Measurements from ENCODE around the gene GPR22.

GPR22 gene

DNA sequence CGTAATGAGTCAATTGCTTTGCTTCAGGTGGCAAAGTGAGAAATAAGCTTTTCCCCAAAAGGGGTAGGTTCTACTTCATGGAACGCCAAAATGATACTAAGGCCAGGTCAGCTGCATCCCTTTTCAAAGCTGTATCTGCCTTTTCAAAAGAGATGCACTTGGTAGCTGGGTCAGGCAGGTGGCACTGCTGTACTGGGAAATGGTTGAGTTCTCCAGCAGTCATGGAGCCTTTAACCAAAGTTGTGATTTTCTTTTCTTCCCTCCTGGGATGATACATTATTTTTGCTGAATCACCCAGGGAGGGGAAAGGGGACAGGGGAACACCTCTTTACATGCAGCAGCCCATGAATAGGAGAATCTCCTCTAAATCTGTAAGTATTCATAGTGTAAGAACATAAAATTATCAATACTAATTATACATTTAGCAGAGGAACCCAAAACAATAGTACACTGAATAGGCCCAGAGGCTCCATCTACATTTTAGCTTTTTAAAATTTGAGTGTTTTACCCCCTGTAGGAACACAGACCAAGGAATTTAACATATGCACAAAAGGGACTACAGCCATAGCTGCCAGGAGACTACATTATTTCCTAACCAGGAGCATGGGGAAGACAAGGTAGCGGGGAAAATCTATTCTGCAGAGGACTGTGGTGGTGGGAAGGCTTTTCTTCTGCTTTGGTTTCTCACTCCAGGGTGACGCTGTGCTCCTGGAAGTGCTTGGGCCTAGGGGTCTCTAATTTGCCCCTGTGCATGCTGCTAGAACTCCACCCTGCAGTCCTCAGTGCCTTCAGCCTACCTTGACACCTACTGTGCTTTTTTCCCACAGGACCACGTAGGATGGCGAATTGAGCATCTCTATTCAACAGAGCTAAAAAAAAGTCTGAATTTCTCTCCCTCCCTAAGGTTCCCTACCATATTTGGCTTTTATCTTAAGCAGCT is 6.4 kb upstream of the GPR22 start:
- H3K4me1 ChIP-seq (ENCODE audit: insufficient read depth, low read length) = peaks cover 15% of the 10 kb centered on the region
- H3K9me3 ChIP-seq (ENCODE audit: control insufficient read depth, insufficient read depth, low read length) = no peaks in the 10 kb centered on the region
- H3K36me3 ChIP-seq (ENCODE audit: insufficient read depth, low read length) = no peaks in the 10 kb centered on the region
- H3K9ac ChIP-seq (ENCODE audit: low read depth, low read length) = no peak overlapping the region

DNA sequence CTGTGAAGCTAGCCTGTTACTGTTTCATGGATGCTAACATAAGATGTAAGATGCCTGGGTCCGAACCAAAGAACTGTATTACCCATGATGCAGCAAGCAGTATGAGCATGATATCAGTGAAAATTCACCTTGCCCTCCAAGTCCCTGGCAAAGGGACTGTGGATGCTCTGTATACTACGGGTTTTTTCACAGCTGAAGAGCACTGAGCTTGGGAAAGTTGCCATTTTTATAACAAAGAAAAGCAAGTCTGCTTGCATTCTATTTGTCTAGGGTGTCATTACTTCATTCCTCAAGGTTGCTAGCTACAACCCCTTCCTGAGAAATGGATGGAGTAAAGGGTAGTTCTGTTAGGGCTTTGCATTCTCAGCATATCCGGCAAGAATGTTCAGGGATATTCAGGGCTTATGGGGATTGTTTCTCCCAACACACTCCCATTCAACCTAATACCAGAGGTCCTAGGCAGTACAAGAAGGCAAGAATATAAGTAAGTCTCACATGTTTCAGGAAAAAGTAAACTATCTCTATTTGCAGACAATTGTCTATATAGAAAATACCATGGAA is 5.1 kb upstream of the GPR22 start:
- Histone ChIP-seq H3K9me3 (ENCODE audit: control insufficient read depth, insufficient read depth, low read length) (no peaks in the 10 kb centered on the region), H3K4me1 (ENCODE audit: insufficient read depth, low read length) (peaks cover 15% of the 10 kb centered on the region), H3K9ac (ENCODE audit: low read depth, low read length) (no peak overlapping the region), H3K36me3 (ENCODE audit: insufficient read depth, low read length) (no peaks in the 10 kb centered on the region)

DNA sequence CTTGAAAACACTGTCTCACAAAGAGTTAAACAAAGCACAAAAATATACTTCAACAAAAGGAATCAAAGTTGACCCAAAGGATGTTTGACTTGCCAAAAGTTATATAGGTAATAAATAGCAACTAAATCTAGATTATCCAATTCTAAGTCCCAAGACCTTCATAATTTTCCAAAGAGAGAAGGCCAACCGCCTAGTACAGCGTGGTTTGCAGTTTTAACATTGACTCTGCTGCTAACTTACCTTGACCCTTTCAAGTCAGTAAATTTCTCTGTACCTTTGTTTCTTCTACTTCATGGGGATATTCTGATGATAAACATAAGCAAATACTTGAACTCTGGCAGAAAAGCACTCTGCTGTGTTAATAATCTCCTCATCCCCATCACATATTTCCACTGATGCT is 1.9 kb upstream of the GPR22 start:
- Histone ChIP-seq H3K4me1 (ENCODE audit: insufficient read depth, low read length) (peaks cover 15% of the 10 kb centered on the region), H3K9me3 (ENCODE audit: control insufficient read depth, insufficient read depth, low read length) (no peaks in the 10 kb centered on the region), H3K9ac (ENCODE audit: low read depth, low read length) (no peak overlapping the region), H3K36me3 (ENCODE audit: insufficient read depth, low read length) (no peaks in the 10 kb centered on the region)

DNA sequence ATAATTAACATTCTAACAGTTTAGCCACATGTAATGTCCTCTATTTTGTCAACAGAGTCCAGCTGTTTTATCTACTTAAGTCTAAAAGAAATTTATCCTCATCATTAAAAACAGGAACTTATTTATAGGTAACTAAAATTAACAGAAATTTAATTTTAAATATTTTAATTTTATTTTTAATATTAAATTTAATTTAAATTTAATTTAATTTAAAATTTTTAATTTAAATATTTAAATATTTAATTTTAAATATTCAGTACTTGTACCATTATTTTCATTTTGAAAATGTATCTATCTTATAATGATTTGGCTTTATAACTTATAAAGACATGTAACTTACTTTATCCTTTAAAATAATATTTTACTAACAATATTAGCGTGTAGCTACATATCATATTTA is 1.0 kb upstream of the GPR22 start:
- H3K36me3 ChIP-seq (ENCODE audit: insufficient read depth, low read length) = no peaks in the 10 kb centered on the region
- H3K9me3 ChIP-seq (ENCODE audit: control insufficient read depth, insufficient read depth, low read length) = no peaks in the 10 kb centered on the region
- H3K4me1 ChIP-seq (ENCODE audit: insufficient read depth, low read length) = peaks cover 9% of the 10 kb centered on the region
- H3K9ac ChIP-seq (ENCODE audit: low read depth, low read length) = no peak overlapping the region

DNA sequence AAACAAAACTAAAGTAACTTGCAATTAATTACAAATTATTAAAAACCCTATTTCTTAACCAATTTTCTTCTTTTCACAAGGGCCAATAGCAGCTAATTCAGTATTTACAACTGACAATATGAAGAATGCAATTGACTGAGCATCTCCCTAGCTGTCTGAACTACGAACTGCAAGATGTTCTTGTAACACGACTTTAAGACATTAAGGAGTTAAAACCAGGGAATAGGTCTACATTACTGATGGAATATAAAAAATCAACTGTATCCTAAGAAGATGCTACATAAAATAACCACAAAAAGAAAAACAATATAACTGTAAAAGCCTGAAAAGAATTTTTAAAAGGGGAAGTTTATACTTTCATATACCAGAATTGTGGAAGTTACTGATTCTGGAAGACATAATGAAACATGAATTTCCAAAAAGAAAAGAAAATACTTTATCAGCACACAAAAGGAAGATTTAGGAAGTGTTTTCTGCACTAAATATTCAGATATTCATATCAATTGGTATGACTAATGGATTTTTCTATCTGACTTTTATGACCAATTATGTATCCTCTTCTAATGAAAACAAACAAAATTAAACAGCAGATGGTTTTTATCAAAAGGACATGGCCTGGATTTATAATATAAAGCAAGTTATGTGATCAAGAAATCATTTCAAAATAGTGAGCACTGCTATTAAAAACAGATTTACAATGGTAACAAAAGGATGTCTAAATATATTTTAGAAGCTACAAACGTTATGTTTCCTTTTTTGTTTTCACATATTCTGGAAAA is 1.6 kb downstream of the GPR22 start:
- Histone ChIP-seq H3K9ac (ENCODE audit: low read depth, low read length) (no peak overlapping the region), H3K9me3 (ENCODE audit: control insufficient read depth, insufficient read depth, low read length) (no peaks in the 10 kb centered on the region)

DNA sequence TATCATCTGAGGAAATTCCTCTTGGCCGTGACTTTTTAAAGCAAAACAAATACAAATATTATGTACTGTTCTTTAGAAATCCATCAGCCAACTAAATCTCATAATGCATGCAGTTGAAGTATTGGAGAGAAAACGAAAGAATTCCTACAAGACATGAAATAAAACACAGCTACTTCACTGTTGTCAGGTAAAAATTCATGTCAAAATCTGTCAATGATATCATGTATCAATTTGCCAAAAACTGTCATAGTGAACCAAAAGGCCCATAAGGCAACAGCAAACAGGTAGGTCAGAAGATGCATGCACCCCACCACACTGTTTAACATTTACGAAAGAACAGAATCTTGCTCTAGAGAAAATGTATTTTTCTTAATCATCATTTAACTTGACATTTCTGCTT is 2.3 kb downstream of the GPR22 start:
- H3K9ac ChIP-seq (ENCODE audit: low read depth, low read length) = no peak overlapping the region

More for the DNA sequence above, 1.6 kb downstream of the GPR22 start:
- Histone ChIP-seq H3K36me3 (ENCODE audit: insufficient read depth, low read length) (no peaks in the 10 kb centered on the region), H3K4me1 (ENCODE audit: insufficient read depth, low read length) (no peaks in the 10 kb centered on the region; the same call in 1 of the 2 replicates)

DNA sequence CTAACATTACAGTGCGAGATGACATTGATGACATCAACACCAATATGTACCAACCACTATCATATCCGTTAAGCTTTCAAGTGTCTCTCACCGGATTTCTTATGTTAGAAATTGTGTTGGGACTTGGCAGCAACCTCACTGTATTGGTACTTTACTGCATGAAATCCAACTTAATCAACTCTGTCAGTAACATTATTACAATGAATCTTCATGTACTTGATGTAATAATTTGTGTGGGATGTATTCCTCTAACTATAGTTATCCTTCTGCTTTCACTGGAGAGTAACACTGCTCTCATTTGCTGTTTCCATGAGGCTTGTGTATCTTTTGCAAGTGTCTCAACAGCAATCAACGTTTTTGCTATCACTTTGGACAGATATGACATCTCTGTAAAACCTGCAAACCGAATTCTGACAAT is 4.3 kb downstream of the GPR22 start:
- Histone ChIP-seq H3K9ac (ENCODE audit: low read depth, low read length) (no peak overlapping the region), H3K4me1 (ENCODE audit: insufficient read depth, low read length) (no peaks in the 10 kb centered on the region; the same call in 1 of the 2 replicates), H3K9me3 (ENCODE audit: control insufficient read depth, insufficient read depth, low read length) (no peaks in the 10 kb centered on the region), H3K36me3 (ENCODE audit: insufficient read depth, low read length) (no peaks in the 10 kb centered on the region)

More for the DNA sequence above, 2.3 kb downstream of the GPR22 start:
- no peaks in the 10 kb centered on the region; the same call in 1 of the 2 replicates for H3K4me1 ChIP-seq (ENCODE audit: insufficient read depth, low read length)
- no peaks in the 10 kb centered on the region for H3K36me3 ChIP-seq (ENCODE audit: insufficient read depth, low read length)
- H3K9me3 ChIP-seq (ENCODE audit: control insufficient read depth, insufficient read depth, low read length) = no peaks in the 10 kb centered on the region

DNA sequence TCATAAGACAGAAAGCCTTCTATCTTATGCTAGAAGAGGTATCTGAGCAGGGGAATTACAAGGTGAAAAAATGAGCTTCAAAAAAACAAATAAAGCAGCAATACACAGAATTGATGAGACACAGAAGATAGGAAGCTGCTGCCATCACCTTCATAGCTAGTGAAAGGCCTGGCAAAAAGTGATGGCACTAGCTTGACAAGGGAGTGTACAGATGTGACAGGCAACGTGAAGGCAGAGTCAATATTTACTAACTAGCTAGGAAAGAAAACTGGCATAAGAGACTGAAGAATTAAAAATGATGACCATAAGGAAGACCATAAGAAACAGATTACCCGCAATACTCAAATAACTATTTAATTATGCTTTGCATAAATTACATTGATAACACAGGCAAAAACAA is 9.4 kb downstream of the GPR22 start:
- H3K36me3 ChIP-seq (ENCODE audit: insufficient read depth, low read length) = no peaks in the 10 kb centered on the region
- H3K4me1 ChIP-seq (ENCODE audit: insufficient read depth, low read length) = no peaks in the 10 kb centered on the region
- H3K9me3 ChIP-seq (ENCODE audit: control insufficient read depth, insufficient read depth, low read length) = no peaks in the 10 kb centered on the region
- no peak overlapping the region for H3K9ac ChIP-seq (ENCODE audit: low read depth, low read length)

DNA sequence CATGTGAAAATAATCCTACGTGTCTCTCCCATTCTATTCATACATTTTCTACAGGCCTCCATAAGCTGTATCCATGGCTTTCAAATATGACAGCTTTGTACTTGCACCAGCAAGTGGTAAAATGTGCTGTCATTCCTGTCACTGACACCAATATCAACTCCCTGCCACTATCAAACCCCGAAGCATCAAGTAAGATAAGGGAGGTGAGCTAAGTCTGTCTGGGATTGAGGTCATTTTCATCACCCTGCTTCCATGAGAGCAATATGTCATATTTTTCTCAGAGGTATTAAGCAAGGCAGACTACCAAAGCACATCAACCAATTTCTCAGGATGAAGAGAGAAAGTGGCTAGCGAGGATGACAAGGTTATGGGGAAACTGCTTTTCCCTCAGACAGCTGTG is 11.1 kb downstream of the GPR22 start:
- Histone ChIP-seq H3K4me1 (ENCODE audit: insufficient read depth, low read length) (no peaks in the 10 kb centered on the region), H3K9me3 (ENCODE audit: control insufficient read depth, insufficient read depth, low read length) (no peaks in the 10 kb centered on the region), H3K36me3 (ENCODE audit: insufficient read depth, low read length) (no peaks in the 10 kb centered on the region), H3K9ac (ENCODE audit: low read depth, low read length) (no peak overlapping the region)

DNA sequence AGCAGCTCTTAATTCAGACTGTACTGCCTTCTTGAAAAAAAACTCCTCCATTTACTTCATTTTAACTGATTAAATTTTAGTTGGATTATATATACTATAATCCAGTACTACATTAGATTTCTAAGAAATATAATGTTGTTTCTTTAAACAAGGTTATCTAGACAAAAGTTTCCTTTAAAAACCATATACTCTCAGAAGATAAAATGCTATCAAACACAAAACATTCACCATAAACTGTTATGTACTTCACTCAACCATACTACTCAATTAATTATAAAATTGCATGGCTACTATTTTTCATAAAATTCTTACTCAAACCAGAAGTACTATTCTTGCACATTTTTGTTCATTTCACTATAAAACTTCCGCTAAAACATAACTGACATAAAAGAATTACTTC is 12.7 kb downstream of the GPR22 start:
- Histone ChIP-seq H3K4me1 (ENCODE audit: insufficient read depth, low read length) (no peaks in the 10 kb centered on the region), H3K9ac (ENCODE audit: low read depth, low read length) (no peak overlapping the region), H3K36me3 (ENCODE audit: insufficient read depth, low read length) (no peaks in the 10 kb centered on the region), H3K9me3 (ENCODE audit: control insufficient read depth, insufficient read depth, low read length) (no peaks in the 10 kb centered on the region)

DNA sequence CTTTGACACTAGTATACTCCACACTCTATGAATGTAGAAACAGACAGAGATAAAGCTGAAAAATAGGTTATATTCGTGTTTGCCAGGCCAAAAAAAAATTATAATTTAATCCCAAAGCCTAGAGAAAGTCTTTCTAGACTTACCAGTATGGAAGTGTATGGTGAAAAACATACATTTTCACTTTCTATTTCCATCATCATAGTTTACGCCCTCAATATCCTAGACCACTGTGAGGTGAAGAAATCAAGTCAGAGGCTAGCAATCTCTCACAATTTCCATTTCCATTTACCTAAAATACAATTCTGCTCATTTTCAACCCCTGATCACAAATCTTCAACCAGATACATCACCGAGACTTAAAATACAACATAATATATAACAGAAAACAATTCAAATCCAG is 16.2 kb downstream of the GPR22 start:
- H3K9me3 ChIP-seq (ENCODE audit: control insufficient read depth, insufficient read depth, low read length) = no peaks in the 10 kb centered on the region
- no peaks in the 10 kb centered on the region for H3K4me1 ChIP-seq (ENCODE audit: insufficient read depth, low read length)
- no peaks in the 10 kb centered on the region for H3K36me3 ChIP-seq (ENCODE audit: insufficient read depth, low read length)
- H3K9ac ChIP-seq (ENCODE audit: low read depth, low read length) = no peak overlapping the region

DNA sequence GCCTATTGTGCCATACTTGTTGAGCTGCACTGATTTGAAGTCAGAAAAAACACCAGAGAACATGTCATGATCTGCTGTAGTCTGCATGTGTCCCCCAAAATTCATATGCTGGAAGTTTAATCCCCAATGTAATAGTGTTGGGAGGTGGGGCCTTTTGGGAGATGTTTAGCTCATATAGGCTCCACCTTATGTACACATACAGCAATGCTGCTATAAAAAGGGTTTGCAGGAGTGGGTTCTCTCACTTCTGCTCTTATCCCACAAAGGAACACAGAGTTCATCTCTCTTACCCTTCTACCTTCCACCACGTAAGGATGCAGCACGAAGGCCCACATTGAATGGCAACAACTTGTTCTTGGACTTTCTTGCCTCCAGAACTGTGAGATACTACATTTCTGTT is 23.0 kb downstream of the GPR22 start:
- Histone ChIP-seq H3K4me1 (ENCODE audit: insufficient read depth, low read length) (no peaks in the 10 kb centered on the region), H3K36me3 (ENCODE audit: insufficient read depth, low read length) (no peaks in the 10 kb centered on the region), H3K9ac (ENCODE audit: low read depth, low read length) (no peak overlapping the region), H3K9me3 (ENCODE audit: control insufficient read depth, insufficient read depth, low read length) (no peaks in the 10 kb centered on the region)

DNA sequence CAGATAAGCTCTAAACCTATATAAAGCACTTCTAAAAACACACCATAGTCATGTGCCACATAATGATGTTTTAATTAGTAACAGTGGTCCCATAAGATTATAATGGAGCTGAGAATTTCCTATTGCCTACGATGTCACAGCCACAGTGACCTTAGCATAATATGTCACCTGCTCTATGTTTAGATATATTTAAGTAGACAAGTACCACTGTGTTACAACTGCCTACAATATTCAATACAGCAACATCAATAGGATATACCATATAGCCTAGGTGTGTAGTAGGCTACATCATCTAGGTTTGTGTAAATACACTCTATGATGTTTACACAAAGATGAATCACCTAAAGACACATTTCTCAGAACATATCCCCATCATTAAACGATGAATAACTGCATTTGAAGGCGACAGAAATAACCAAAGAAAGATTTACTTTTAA is 24.5 kb downstream of the GPR22 start:
- no peaks in the 10 kb centered on the region for H3K9me3 ChIP-seq (ENCODE audit: control insufficient read depth, insufficient read depth, low read length)
- H3K36me3 ChIP-seq (ENCODE audit: insufficient read depth, low read length) = no peaks in the 10 kb centered on the region
- no peak overlapping the region for H3K9ac ChIP-seq (ENCODE audit: low read depth, low read length)
- no peaks in the 10 kb centered on the region for H3K4me1 ChIP-seq (ENCODE audit: insufficient read depth, low read length)

DNA sequence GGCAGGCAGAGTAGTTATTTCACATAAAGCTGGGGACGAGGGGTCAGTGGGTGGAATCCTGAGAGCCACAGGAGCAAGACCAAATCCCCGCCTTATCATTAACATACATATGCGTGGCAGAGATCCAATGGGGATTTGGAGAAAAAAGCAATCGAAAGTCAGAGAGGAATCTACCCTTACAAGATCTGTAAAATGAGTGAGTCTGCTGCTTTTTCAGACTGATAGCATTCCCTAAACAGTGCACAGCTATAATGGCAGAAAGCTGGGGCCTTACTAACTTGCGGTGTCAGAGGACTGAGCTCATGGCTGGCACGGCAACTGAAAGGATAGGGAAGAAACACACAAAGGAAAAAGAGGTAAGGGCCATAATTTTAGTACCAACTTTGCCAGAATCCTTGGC is 25.0 kb downstream of the GPR22 start:
- no peak overlapping the region for H3K9ac ChIP-seq (ENCODE audit: low read depth, low read length)
- no peaks in the 10 kb centered on the region for H3K9me3 ChIP-seq (ENCODE audit: control insufficient read depth, insufficient read depth, low read length)
- H3K36me3 ChIP-seq (ENCODE audit: insufficient read depth, low read length) = no peaks in the 10 kb centered on the region
- no peaks in the 10 kb centered on the region for H3K4me1 ChIP-seq (ENCODE audit: insufficient read depth, low read length)
